Prostate gland (tissue), 2 donors: Measurements from ENCODE around the gene CCL4. TPM values are rescaled to one million over a fixed set of nuclear protein-coding genes. Genes with fewer than 3 reads are reported as not detected.

Experiments used
- DNase-seq: peaks from one replicate; pipeline ENCODE4 v3.0.0-alpha.2; 2019; ENCODE audit warnings: low spot score
- H3K27ac ChIP-seq, 2 donors: fragments of 200-600 bp; sonication (generic); 2 replicates each; pipeline ENCODE4 v1.5.1; 2017 to 2019
- H3K27me3 ChIP-seq: fragments of 200-600 bp; sonication (generic); replicated peaks from 2 replicates; pipeline ENCODE4 v1.5.1; 2019; ENCODE audit not compliant: insufficient read depth
- H3K36me3 ChIP-seq, 2 donors: fragments of 200-600 bp; sonication (generic); 1 replicate in 1 of 2; 2 replicates in 1 of 2; pipeline versions ENCODE4 v1.5.1 to v1.8.1; 2017 to 2019
- H3K4me1 ChIP-seq: fragments of 200-600 bp; sonication (generic); replicated peaks from 2 replicates; pipeline ENCODE4 v1.5.1; 2019
- H3K4me3 ChIP-seq, 2 donors: fragments of 200-600 bp; sonication (generic); 2 replicates each; pipeline ENCODE4 v1.5.1; 2017 to 2019
- H3K9me3 ChIP-seq: fragments of 200-600 bp; sonication (generic); 2 replicates; pipeline ENCODE4 v1.5.1; 2017
- POLR2A ChIP-seq: fragments of 450-650 bp; IDR thresholded peaks from one replicate; pipeline ENCODE4 v1.6.1; 2016; ENCODE audit warnings: antibody characterized with exemption, mild to moderate bottlenecking
- POLR2AphosphoS5 ChIP-seq: sonication (generic); formaldehyde crosslinking; IDR thresholded peaks from one replicate; pipeline ENCODE4 v1.6.1; 2017; ENCODE audit warnings: antibody characterized with exemption
- WGBS: methylation state at CpG from one replicate; pipeline ENCODE4 v1.1.5; 2018; 5-methylcytosine and 5-hydroxymethylcytosine counted together
- intact Hi-C: fragments of 100-400 bp; cut with DNase I; formaldehyde crosslinking; loops from one replicate; pipeline ENCODE4 v1.14.2; 2022
- total RNA-seq, 2 donors: library from RNA; depleted of rRNA; stranded (reverse); fragments of >200 nt; gene quantifications; one replicate each; pipeline ENCODE4 v1.1.0, GENCODE V29; 2016
- TF ChIP-seq, protein P1 (sequence below), 4 experiments: fragments of 200-600 bp in 2 of 4; fragments of 450-650 bp in 2 of 4; sonication (generic) in 2 of 4; IDR thresholded peaks; 1 replicate in 3 of 4; 2 replicates in 1 of 4; pipeline ENCODE4 v1.5.1; 2016 to 2019; ENCODE audit warnings: antibody characterized with exemption in 4 of 4, mild to moderate bottlenecking in 2 of 4, moderate library complexity in 2 of 4

Gene CCL4
- total RNA-seq, 2 donors from 2014 or later = 0.57 to 1.5 TPM

DNA sequence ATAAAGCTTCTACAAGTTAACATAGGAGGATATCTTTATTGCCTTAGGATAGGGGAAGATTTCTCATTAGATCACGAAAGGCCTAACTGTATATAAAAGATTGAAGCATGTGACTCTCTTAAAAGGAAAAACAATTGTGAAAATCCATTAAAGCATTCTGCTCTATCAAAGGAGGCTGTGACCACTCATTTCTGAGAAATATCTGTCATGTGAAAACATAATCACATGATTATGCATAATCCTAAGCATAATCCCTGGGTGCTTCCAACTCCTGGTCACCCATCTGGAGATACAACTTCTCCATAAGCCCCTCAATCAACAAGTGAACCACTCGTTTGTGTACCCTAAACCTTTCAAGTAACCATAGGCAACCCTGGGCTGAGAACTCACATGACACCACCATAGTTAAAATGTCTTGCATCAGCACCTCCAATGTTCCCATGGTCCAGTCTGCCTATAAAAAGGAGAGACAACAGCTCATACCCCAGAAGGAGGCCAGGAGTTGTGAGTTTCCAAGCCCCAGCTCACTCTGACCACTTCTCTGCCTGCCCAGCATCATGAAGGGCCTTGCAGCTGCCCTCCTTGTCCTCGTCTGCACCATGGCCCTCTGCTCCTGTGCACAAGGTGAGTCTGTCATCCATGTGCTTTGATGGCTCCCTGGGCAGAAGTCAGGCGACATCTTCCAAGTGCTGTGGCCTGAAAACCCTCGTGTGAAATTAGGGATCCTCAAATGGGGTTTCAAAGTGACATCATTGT lies 39.7 kb upstream of the CCL4 start, which contains the start of gene CCL18:
CCL18 (plus strand) TSS at position 487 of the 756 bp plus-strand sequence; CDS start at position 558, 71 bp downstream.
- Histone ChIP-seq H3K36me3 (no peaks in the 10 kb centered on the region), H3K9me3 (no peaks in the 10 kb centered on the region), H3K27me3 (no peaks in the 10 kb centered on the region), H3K4me1 (no peaks in the 10 kb centered on the region), H3K4me3 (no peak within 1 kb of the TSS), H3K27ac (no peak within 1 kb of the TSS)
- TF ChIP-seq, protein P1, sequence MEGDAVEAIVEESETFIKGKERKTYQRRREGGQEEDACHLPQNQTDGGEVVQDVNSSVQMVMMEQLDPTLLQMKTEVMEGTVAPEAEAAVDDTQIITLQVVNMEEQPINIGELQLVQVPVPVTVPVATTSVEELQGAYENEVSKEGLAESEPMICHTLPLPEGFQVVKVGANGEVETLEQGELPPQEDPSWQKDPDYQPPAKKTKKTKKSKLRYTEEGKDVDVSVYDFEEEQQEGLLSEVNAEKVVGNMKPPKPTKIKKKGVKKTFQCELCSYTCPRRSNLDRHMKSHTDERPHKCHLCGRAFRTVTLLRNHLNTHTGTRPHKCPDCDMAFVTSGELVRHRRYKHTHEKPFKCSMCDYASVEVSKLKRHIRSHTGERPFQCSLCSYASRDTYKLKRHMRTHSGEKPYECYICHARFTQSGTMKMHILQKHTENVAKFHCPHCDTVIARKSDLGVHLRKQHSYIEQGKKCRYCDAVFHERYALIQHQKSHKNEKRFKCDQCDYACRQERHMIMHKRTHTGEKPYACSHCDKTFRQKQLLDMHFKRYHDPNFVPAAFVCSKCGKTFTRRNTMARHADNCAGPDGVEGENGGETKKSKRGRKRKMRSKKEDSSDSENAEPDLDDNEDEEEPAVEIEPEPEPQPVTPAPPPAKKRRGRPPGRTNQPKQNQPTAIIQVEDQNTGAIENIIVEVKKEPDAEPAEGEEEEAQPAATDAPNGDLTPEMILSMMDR (IDR thresholded peaks at IDR 0.05) = no peak
- TF ChIP-seq POLR2A (no peak), POLR2AphosphoS5 (no peak)
- intact Hi-C loops = no loop called here
- no peak for DNase-seq
- WGBS = 79% methylated on average over 5 of the region's 5 CpGs

DNA sequence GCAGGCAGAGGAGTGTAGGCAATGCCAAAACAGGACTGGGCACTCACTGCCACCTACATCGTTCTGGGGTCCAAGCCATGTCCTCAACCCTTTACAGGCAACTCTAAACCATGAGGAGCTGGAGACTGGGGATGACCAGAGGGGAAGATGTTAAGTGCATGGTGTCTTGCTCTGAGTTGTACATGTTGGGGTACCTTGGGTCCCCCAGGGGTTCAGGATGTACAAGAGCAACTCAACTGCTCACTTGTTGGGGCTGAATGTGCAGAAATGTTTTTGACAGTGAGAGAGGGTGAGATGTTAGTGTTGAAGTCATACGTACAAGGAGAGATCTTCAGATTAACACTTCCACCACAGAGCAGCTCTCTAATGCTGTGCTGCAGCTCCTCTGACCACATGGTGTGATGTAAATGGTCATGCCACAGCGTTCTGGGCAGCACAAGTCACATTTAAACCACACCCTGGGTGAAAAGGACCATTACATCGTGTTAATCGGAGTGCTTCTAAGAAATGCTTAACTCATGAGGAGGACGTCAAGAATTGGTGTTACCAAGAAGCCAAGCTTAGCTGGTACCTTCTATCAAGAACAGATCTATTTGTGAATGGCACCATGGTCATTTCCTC lies 37.2 kb upstream of the CCL4 start:
- Histone ChIP-seq H3K27ac (no peak overlapping the region), H3K9me3 (no peaks in the 10 kb centered on the region), H3K4me1 (no peaks in the 10 kb centered on the region), H3K27me3 (no peaks in the 10 kb centered on the region), H3K4me3 (no peak overlapping the region), H3K36me3 (no peaks in the 10 kb centered on the region)
- TF ChIP-seq, protein P1 (IDR thresholded peaks at IDR 0.05) = no peak
- no peak for TF ChIP-seq POLR2AphosphoS5
- no peak for TF ChIP-seq POLR2A
- intact Hi-C loops = no loop called here
- DNase-seq = no peak
- WGBS = 86% methylated on average over 6 of the region's 6 CpGs

DNA sequence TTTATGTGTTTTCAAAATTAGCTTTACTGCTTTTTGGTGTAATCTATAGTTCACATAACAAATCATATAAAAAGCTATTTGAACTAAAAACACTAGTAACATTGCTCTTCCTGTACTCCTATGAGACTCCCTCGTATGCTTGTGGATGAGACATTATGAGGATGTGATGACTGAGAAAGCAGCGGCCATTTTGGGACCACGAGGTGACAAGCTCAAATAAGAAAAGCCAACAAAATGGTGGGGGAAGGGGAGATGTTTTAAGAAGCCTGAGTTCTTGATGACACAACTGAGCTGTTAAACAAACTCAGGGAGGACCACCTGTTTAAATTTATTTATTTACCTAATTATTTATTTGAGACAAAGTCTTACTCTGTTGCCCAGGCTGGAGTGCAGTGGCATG lies 35.1 kb upstream of the CCL4 start:
- 70% methylated on average over 3 of the region's 3 CpGs for WGBS
- Histone ChIP-seq H3K9me3 (no peaks in the 10 kb centered on the region), H3K27ac (no peak overlapping the region), H3K36me3 (no peaks in the 10 kb centered on the region), H3K27me3 (no peaks in the 10 kb centered on the region), H3K4me3 (no peak overlapping the region), H3K4me1 (no peaks in the 10 kb centered on the region)
- intact Hi-C loops = no loop called here
- no peak for TF ChIP-seq POLR2AphosphoS5
- TF ChIP-seq, protein P1 (IDR thresholded peaks at IDR 0.05) = no peak
- no peak for DNase-seq

DNA sequence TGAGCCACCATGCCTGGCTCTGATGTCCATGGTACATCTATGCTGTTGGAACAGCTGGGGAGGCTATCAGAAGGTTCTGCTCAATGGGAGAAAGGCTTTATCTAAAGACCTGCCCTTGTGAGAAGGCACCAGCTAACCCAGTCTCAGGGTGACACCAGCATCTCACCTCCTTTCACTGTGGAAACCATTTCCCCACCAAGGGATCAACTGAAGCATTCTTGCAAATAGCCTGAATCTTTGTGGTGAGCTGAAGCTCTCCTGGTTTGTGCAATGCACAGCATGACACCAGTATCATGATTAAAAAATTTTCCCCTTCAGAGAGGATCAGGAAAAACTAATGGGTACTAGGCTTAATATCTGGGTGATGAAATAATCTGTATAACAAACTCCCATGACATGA lies 34.5 kb upstream of the CCL4 start:
- Histone ChIP-seq H3K36me3 (no peaks in the 10 kb centered on the region), H3K4me3 (no peak overlapping the region), H3K4me1 (no peaks in the 10 kb centered on the region), H3K27ac (no peak overlapping the region), H3K27me3 (no peaks in the 10 kb centered on the region), H3K9me3 (no peaks in the 10 kb centered on the region)
- no peak for TF ChIP-seq POLR2AphosphoS5
- TF ChIP-seq, protein P1 (IDR thresholded peaks at IDR 0.05) = no peak
- TF ChIP-seq POLR2A = no peak
- intact Hi-C loops = no loop called here
- no peak for DNase-seq

DNA sequence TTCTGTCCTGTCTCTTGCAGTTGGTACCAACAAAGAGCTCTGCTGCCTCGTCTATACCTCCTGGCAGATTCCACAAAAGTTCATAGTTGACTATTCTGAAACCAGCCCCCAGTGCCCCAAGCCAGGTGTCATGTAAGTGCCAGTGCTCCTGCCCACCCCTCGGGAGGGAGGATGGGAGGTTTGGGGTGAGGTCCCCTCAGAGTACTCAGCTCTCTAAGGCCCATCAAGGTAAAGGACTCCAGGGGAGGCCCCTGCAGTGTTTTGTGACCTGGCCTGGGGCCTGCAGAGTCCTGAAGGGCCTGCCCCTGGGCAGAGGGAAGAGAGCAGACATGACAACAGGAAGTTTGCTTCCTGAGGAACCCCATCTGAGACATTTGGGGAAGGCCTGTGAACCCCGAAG lies 33.2 kb upstream of the CCL4 start:
- no peak overlapping the region for H3K4me3 ChIP-seq
- H3K36me3 ChIP-seq = no peaks in the 10 kb centered on the region
- H3K27ac ChIP-seq = no peak overlapping the region
- H3K4me1 ChIP-seq = no peaks in the 10 kb centered on the region
- DNase-seq = no peak
- TF ChIP-seq POLR2AphosphoS5 (no peak), POLR2A (no peak)
- TF ChIP-seq, protein P1 (IDR thresholded peaks at IDR 0.05) = no peak
- 68% methylated on average over 3 of the region's 3 CpGs for WGBS
- H3K9me3 ChIP-seq = no peaks in the 10 kb centered on the region
- H3K27me3 ChIP-seq = no peaks in the 10 kb centered on the region
- intact Hi-C loops = no loop called here
